IMR-90 (cell line): ENCODE results near the gene AVP. TPM values are rescaled to one million over a fixed set of nuclear protein-coding genes. Genes with fewer than 3 reads are reported as not detected.
A peak's percentile ranks its signal among the peaks of the same experiment; 100 is the strongest.

Experiments
- ATAC-seq: fragments of 200-7000 bp; cut with Tn5 transposase; 2 replicates; pipeline ENCODE4 v1.9.1; 2020; ENCODE audit warnings: low read depth, mild to moderate bottlenecking, moderate library complexity
- BruUV-seq: library from RNA; stranded (reverse); fragments of 400-500 nt; replicated peaks from 2 replicates; lab custom pipeline; 2021; lab: Mats Ljungman, UMichigan
- CTCF ChIA-PET: fragments of 300-600 bp; formaldehyde crosslinking; extraction: SDS; loops from one replicate; lab custom pipeline; 2021; ENCODE audit warnings: antibody characterized with exemption; lab: Yijun Ruan, JAX
- POLR2A ChIA-PET: fragments of 300-600 bp; sonication (Branson Sonifier 250); formaldehyde crosslinking; loops from one replicate; lab custom pipeline; 2022; ENCODE audit warnings: antibody characterized with exemption; ENCODE audit not compliant: unreplicated experiment; lab: Charles Lee
- DNase-seq: peaks from one replicate; pipeline ENCODE4 v3.0.0; 2013
- H2AFZ ChIP-seq: replicated peaks from 2 replicates; pipeline ENCODE3; 2013; ENCODE audit warnings: low read length, mild to moderate bottlenecking; ENCODE audit not compliant: poor library complexity
- H2AK5ac ChIP-seq: 2 replicates; pipeline ENCODE4 v1.6.1; 2013; ENCODE audit warnings: low read depth, low read length, inconsistent platforms
- H2AK9ac ChIP-seq: replicated peaks from 2 replicates; pipeline ENCODE3; 2013; ENCODE audit warnings: mild to moderate bottlenecking, low read depth, low read length, moderate library complexity; ENCODE audit not compliant: poor library complexity
- H2BK120ac ChIP-seq: 2 replicates; pipeline ENCODE4 v1.6.1; 2013; ENCODE audit warnings: low read depth, low read length, inconsistent platforms
- H2BK15ac ChIP-seq: 3 replicates; pipeline ENCODE4 v1.6.1; 2013; ENCODE audit warnings: low read depth, low read length, inconsistent platforms
- H2BK20ac ChIP-seq: 2 replicates; pipeline ENCODE4 v1.6.1; 2013; ENCODE audit warnings: low read depth, mild to moderate bottlenecking, inconsistent platforms, low read length, moderate library complexity
- H2BK5ac ChIP-seq: 2 replicates; pipeline ENCODE4 v1.6.1; 2013; ENCODE audit warnings: mild to moderate bottlenecking, low read depth, low read length, inconsistent platforms; ENCODE audit not compliant: poor library complexity, severe bottlenecking
- H3K14ac ChIP-seq: replicated peaks from 2 replicates; pipeline ENCODE4 v1.6.1; 2013; ENCODE audit warnings: low read depth, low read length, inconsistent platforms
- H3K18ac ChIP-seq: 2 replicates; pipeline ENCODE4 v1.6.1; 2013; ENCODE audit warnings: low read depth, low read length, control low read depth
- H3K23ac ChIP-seq: 2 replicates; pipeline ENCODE4 v1.6.1; 2013; ENCODE audit warnings: low read depth, low read length, inconsistent platforms
- H3K27ac ChIP-seq: 2 replicates; pipeline ENCODE4 v1.5.1; 2013; ENCODE audit warnings: mild to moderate bottlenecking, control low read depth, low read length; ENCODE audit not compliant: insufficient read depth
- H3K27me3 ChIP-seq: 2 replicates; pipeline ENCODE4 v1.6.1; 2013; ENCODE audit warnings: low read length; ENCODE audit not compliant: control insufficient read depth, insufficient read depth
- H3K36me3 ChIP-seq: 2 replicates; pipeline ENCODE4 v1.6.1; 2013; ENCODE audit warnings: low read length, mixed read lengths; ENCODE audit not compliant: control insufficient read depth, insufficient read depth
- H3K4ac ChIP-seq: 2 replicates; pipeline ENCODE4 v1.6.1; 2013; ENCODE audit warnings: low read depth, low read length, inconsistent platforms
- H3K4me1 ChIP-seq: 2 replicates; pipeline ENCODE4 v1.6.1; 2013; ENCODE audit warnings: low read length, mixed read lengths; ENCODE audit not compliant: control insufficient read depth, insufficient read depth
- H3K4me2 ChIP-seq: 2 replicates; pipeline ENCODE4 v1.6.1; 2013; ENCODE audit warnings: low read depth, mild to moderate bottlenecking, control low read depth, low read length, moderate library complexity
- H3K4me3 ChIP-seq: 2 replicates; pipeline ENCODE4 v1.5.1; 2013; ENCODE audit warnings: low read depth, mild to moderate bottlenecking, control low read depth, low read length, moderate library complexity; ENCODE audit not compliant: insufficient read depth
- H3K56ac ChIP-seq: 2 replicates; pipeline ENCODE4 v1.6.1; 2013; ENCODE audit warnings: low read length, inconsistent platforms; ENCODE audit not compliant: insufficient read depth; ENCODE audit errors: extremely low read depth
- H3K79me1 ChIP-seq, 2 experiments: 2 replicates each; pipeline ENCODE4 v1.6.1; 2013; ENCODE audit warnings: low read length in 2 of 2, inconsistent platforms in 1 of 2, low read depth in 1 of 2
- H3K9ac ChIP-seq: 2 replicates; pipeline ENCODE4 v1.6.1; 2013; ENCODE audit warnings: low read depth, low read length, control low read depth
- H3K9me1 ChIP-seq: 2 replicates; pipeline ENCODE4 v1.6.1; 2013; ENCODE audit warnings: low read length, inconsistent platforms; ENCODE audit not compliant: insufficient read depth
- H3K9me3 ChIP-seq: 2 replicates; pipeline ENCODE4 v1.6.1; 2013; ENCODE audit warnings: low read length; ENCODE audit not compliant: control insufficient read depth, insufficient read depth
- H4K20me1 ChIP-seq: 2 replicates; pipeline ENCODE4 v1.6.1; 2013; ENCODE audit warnings: low read length, inconsistent platforms; ENCODE audit not compliant: insufficient read depth
- H4K5ac ChIP-seq: 2 replicates; pipeline ENCODE4 v1.6.1; 2013; ENCODE audit warnings: mild to moderate bottlenecking, low read depth, low read length, control low read depth
- H4K8ac ChIP-seq, 2 experiments: 2 replicates each; pipeline ENCODE4 v1.6.1; 2013; ENCODE audit warnings: low read depth in 2 of 2, low read length in 2 of 2, control low read depth in 1 of 2, inconsistent platforms in 1 of 2
- H4K91ac ChIP-seq: 2 replicates; pipeline ENCODE4 v1.6.1; 2013; ENCODE audit warnings: low read depth, low read length, inconsistent platforms; ENCODE audit not compliant: insufficient read depth
- CEBPB ChIP-seq: IDR thresholded peaks from 2 replicates; pipeline ENCODE4 v1.6.1; 2012; ENCODE audit warnings: low read depth, low read length, improper control_type of control experiment
- CHD1 ChIP-seq: IDR thresholded peaks from 2 replicates; pipeline ENCODE4 v1.6.1; 2012; ENCODE audit warnings: low read depth, low read length, improper control_type of control experiment
- FOS ChIP-seq: fragments of 150-350 bp; IDR thresholded peaks from 2 replicates; pipeline ENCODE4 v1.6.1; 2016; ENCODE audit warnings: low read depth, low read length
- MAFK ChIP-seq: IDR thresholded peaks from 2 replicates; pipeline ENCODE4 v1.6.1; 2012; ENCODE audit warnings: low read depth, low read length, improper control_type of control experiment
- MAZ ChIP-seq: IDR thresholded peaks from 2 replicates; pipeline ENCODE4 v1.6.1; 2012; ENCODE audit warnings: low read depth, mild to moderate bottlenecking, low read length, improper control_type of control experiment, moderate library complexity, borderline replicate concordance
- MXI1 ChIP-seq: IDR thresholded peaks from 2 replicates; pipeline ENCODE4 v1.6.1; 2012; ENCODE audit warnings: low read depth, mild to moderate bottlenecking, low read length, moderate library complexity, borderline replicate concordance
- NFE2L2 ChIP-seq: fragments of 150-350 bp; IDR thresholded peaks from 2 replicates; pipeline ENCODE4 v1.6.1; 2016; ENCODE audit warnings: low read depth, mild to moderate bottlenecking, low read length
- POLR2A ChIP-seq: IDR thresholded peaks from 2 replicates; pipeline ENCODE4 v1.6.1; 2012; ENCODE audit warnings: mild to moderate bottlenecking, low read depth, low read length
- RCOR1 ChIP-seq: IDR thresholded peaks from 2 replicates; pipeline ENCODE4 v1.6.1; 2012; ENCODE audit warnings: mild to moderate bottlenecking, low read length, improper control_type of control experiment; ENCODE audit not compliant: insufficient replicate concordance
- RFX5 ChIP-seq: IDR thresholded peaks from 2 replicates; pipeline ENCODE4 v1.8.0; 2012; ENCODE audit warnings: low read depth, mild to moderate bottlenecking, low read length, moderate library complexity
- USF2 ChIP-seq: fragments of 150-350 bp; IDR thresholded peaks from 2 replicates; pipeline ENCODE4 v1.6.1; 2017; ENCODE audit warnings: mild to moderate bottlenecking, antibody characterized with exemption, low read length, low read depth
- WGBS, 2 experiments: methylation state at CpG; one replicate each; pipeline versions ENCODE4 v1.1.5 to v1.1.7; 2013; ENCODE audit warnings: missing lambda C conversion rate in 2 of 2; ENCODE audit not compliant: insufficient read length in 1 of 2; ENCODE audit errors: extremely low coverage in 2 of 2; 5-methylcytosine and 5-hydroxymethylcytosine counted together
- dilution Hi-C: fragments of 300-500 bp; cut with HindIII; formaldehyde crosslinking; loops from one replicate; pipeline ENCODE4 v1.14.3; 2018; ENCODE audit warnings: low sequenced_read_pairs; ENCODE audit not compliant: unreplicated experiment
- in situ Hi-C: fragments of 300-500 bp; cut with MboI; formaldehyde crosslinking; loops from 3 replicates; pipeline ENCODE4 v1.14.3; 2019; ENCODE audit warnings: low sequenced_read_pairs, inconsistent platforms, mixed read lengths
- intact Hi-C: fragments of 100-400 bp; cut with micrococcal nuclease; formaldehyde crosslinking; loops from 2 replicates; pipeline ENCODE4 v1.10.0; 2022
- polyA plus RNA-seq, 3 experiments: library from polyadenylated mRNA; depleted of rRNA; stranded (reverse); fragments of >200 nt; gene quantifications; 2 replicates each; pipeline ENCODE4 v1.2.3, GENCODE V29; 2012; ENCODE audit warnings: low replicate concordance in 1 of 3
- total RNA-seq: library from RNA; depleted of rRNA; stranded (reverse); fragments of >200 nt; gene quantifications from 2 replicates; pipeline ENCODE4 v1.2.3, GENCODE V29; 2012

The AVP gene
- total and polyA plus RNA-seq, 2 of the 4 experiments (the other 2 are of a cell fraction): not detected

- intact Hi-C loops: no loop called here
- H3K4ac ChIP-seq: no peak overlapping the region
- no peak overlapping the region for H2AK5ac ChIP-seq
- H3K79me1 ChIP-seq: no peaks in the 10 kb centered on the region
- no peak overlapping the region for H2BK5ac ChIP-seq
- H4K20me1 ChIP-seq: no peaks in the 10 kb centered on the region
- no peak overlapping the region for H4K8ac ChIP-seq
- H3K14ac ChIP-seq: no peak overlapping the region
- no peak overlapping the region for H2BK20ac ChIP-seq
- H3K9me1 ChIP-seq: peaks cover 2% of the 10 kb centered on the region; the same call in 1 of the 2 replicates
- DNase-seq (no peak), ATAC-seq (peak; percentile 74)
- no peak overlapping the region for H4K5ac ChIP-seq
- H3K9ac ChIP-seq: no peak overlapping the region
- BruUV-seq: no TSS peak
- H4K91ac ChIP-seq: no peak overlapping the region
- H3K56ac ChIP-seq: no peak overlapping the region
- H3K18ac ChIP-seq: no peak overlapping the region
- peak overlapping the region; percentile 25 for H2AFZ ChIP-seq
- H3K4me3 ChIP-seq: peak overlapping the region; percentile 15; the same call in 1 of the 2 replicates
- dilution Hi-C loops: no loop called here
- no peaks in the 10 kb centered on the region; the same call in 1 of the 2 replicates for H3K9me3 ChIP-seq
- 5% methylated on average over 27 of the region's 71 CpGs; no CpG with 5 or more reads in 1 of the 2 experiments for WGBS, 2 experiments
- H3K23ac ChIP-seq: no peak overlapping the region
- no peak overlapping the region for H2BK15ac ChIP-seq
- ChIA-PET CTCF (interaction anchor here (0.6 kb wide), 1 partner anchor 40 kb away, joined by 3 read pairs; no protein-coding TSS in a partner anchor), POLR2A (no interaction called here)
- no peaks in the 10 kb centered on the region for H3K36me3 ChIP-seq
- TF ChIP-seq USF2 (no peak), NFE2L2 (no peak), CHD1 (no peak), RCOR1 (no peak), POLR2A (no peak), MAZ (no peak), MAFK (no peak), FOS (no peak), MXI1 (no peak), CEBPB (no peak), RFX5 (no peak)
- H3K27me3 ChIP-seq: peaks cover 52% of the 10 kb centered on the region
- no peak overlapping the region for H3K27ac ChIP-seq
- in situ Hi-C loops: no loop called here
- H2AK9ac ChIP-seq: no peak overlapping the region
- no peaks in the 10 kb centered on the region; the same call in 1 of the 2 replicates for H3K4me1 ChIP-seq
- H3K4me2 ChIP-seq: no peak overlapping the region
- no peak overlapping the region for H2BK120ac ChIP-seq
Observed at GRCh38 chr20:3082306-3082951, 2.1 kb downstream of the AVP start.
